Non-pigmented ciliary epithelial cell (primary cell): ENCODE measurements around the gene PSMD6.

Experiments used
- DNase-seq: peaks from one replicate; pipeline ENCODE4 v3.0.0-alpha.2; 2010; ENCODE audit warnings: low read depth

Gene PSMD6

GRCh38 chr3:64023187-64023860 lies at the start of gene PSMD6:
Gene PSMD6, minus strand, starts transcription at chr3:64023494. Its CDS starts 75 bp downstream, at chr3:64023419.
- DNase-seq = no peak

DNA sequence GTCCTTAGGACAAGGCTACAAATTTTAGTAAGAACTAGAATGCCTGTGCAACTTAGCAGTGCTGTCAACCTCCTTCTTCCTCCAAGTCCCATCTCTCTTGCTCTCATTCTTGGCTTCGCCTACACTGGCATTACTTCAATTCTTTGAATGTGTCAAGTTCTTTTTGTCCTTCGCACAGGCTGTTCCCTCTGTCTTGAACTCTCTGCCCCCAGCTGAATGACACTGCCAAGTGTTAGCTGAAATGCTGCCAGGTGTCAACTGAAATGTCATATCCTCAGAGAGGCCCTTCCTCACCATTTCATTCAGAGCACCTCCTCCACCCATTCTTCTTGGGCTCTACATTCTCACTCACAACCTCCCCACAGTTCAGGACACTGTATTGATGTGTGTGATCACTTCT lies 48.8 kb upstream of the PSMD6 start:
- DNase-seq = no peak

DNA sequence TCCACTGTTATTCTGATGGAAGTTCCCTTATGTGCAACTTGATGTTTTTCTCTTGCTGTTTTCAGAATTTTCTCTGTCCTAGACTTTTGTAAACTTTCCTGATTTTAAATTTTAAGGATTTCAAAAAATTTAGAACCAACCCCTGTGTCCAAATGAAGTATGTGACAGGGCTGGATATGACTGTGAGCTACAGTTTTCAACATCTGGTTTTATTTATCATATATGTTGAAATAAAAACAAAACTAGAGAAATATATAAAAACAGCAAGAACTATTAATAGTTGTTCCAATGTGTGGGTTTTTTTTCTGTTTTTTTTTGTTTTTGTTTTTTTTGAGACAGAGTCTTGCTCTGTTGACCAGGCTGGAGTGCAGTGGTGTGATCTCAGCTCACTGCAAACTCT lies 47.4 kb upstream of the PSMD6 start:
- DNase-seq = no peak

- no peak for DNase-seq
These were observed 44.4 kb upstream of the PSMD6 start for GRCh38 chr3:64067506-64068346.

- no peak for DNase-seq
These were observed 41.5 kb upstream of the PSMD6 start for GRCh38 chr3:64064804-64065203.

DNA sequence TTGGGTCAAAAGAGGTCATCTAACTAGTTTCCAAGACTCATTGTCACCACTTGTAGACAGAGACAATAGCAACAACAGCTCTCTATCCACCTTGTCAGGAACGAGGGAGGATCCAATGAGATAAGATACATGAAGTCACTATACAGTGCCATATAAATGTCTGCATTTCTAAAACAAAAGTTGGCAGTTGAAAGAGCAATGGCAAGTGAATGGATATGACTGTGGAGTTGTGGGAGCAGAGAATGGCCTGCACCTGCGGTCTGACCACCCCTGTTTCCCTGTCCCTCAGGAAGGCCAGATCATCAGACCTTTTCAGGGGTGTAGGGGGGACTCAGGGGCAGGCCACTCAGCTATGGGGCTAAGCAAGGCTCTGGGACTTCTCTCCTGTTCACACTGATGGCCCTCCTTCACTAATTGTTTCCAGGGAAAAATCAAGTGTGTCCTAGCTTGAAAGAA lies 40.7 kb upstream of the PSMD6 start:
- no peak for DNase-seq

DNA sequence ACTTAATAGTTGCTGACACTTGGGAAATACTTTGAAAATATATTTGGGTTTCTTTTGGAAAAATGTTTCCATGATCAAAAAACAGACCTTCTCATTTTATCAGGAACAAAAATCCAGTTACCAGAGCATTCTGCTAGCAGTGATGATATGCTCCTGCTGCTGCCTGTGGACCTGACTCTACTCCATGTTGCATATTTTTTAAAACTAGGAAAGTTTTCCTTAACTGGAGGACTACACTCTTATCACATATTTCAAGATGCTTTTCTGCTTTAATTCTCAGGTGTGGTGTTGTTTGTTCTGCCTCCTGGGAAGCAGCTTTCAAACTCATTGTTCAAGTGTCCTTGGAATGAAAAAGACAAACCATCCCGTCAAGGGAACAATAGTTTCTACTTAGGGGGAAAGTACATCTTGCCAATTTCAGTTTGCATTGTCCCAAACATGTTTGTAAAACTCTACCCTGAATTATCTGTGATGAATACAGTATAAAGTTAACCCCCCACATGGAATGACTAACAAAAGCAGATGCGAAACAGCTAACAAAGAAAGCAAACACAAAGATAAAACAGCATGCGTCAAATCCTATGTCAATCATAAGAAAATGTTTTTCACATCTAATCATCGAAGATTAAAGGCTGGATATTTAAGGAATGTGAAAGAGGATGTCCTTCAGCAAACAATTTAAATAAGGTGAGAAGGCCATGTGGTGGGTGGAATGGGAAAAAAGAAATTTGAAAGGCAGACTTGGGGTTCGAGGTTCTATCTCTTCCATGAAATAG lies 40.1 kb upstream of the PSMD6 start:
- DNase-seq = no peak

DNA sequence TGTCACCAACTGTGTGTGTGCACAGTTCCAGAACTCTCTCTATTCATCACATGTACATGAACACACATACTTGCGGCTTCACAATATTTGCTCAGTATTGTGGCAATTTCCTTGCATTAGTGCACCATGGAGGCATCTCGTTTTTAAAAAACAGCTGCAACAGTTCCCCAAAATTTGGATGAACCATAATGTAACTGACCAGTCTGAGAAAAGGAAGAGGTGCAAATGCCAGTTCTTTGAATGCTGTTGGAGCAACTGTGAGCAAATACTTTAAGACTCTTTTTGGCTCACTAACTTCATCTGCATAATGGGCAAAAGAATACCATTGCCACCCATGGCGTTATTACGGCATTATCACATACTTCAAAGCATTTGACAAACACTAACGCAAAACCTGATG lies 38.3 kb upstream of the PSMD6 start:
- no peak for DNase-seq

DNA sequence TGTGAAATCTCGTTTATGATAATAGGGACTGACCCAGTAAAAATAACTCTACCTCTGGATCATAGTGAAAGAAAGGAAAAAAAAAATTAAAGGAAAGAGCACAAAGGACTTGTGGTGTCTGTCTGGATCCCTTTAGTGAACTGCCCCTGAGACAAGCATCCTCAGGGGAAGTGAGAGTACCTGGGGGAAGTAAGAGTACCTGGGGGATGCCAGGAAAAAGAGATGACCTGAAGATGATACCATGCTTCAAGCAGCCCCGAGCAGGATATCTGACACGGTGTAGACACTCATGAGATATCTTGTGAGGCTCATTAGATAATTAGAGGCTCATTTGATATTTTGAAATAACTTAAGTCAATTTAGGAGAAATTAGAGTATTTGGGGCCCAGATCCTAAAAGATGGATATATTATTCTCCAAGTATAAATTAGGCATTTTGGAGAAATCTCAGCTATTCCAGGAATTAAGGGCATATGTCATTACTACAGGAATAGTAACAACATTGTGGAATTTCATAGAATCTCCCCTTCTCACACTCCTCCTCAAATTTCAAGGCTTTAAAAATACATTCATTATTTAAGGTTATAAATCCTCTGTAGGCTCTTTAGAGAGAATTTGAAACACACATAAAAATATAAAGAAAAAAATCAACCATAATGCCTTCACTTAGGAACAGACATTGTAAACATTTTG lies 36.3 kb upstream of the PSMD6 start:
- no peak for DNase-seq

DNA sequence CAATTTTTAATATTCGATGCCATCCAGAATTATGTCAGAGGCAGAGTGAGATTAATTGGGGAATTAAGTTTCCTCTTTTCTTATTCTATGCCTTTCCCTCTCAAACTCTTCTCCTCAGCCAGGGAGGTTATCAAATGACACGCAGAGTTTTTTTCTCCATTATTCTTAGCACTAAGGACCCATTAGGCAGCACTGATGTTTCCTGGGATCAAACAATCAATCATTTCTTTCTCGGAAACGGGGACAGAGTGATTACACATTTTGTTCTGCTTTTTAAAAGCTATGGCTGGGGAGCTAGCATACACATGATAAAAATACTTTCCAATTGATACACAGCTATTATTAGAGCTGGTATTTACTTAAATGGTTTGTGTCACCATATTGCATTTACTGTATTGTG lies 35.3 kb upstream of the PSMD6 start:
- no peak for DNase-seq

DNA sequence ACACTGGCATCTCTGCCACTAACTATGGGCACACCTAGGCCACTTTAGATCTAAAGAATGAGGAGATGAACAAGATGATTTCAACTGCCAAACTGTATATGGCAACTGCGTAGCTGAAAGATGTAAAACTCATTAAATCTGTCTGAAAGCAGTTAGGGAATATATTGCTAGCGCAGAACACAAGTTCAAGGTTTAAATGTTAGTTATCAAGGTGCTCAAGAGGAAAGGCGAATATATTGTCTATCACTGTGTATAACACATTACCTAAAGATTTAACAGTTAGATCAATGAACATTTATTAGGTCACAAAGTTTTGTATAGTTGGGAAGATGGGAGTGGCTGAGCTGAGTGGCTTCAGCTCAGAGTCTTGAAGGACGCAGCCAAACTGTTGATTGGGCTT lies 33.9 kb upstream of the PSMD6 start:
- no peak for DNase-seq

- DNase-seq = no peak
These were observed 33.4 kb upstream of the PSMD6 start for GRCh38 chr3:64056606-64057180.

- DNase-seq = no peak
These were observed 31.8 kb upstream of the PSMD6 start for GRCh38 chr3:64055076-64055475.

- DNase-seq = no peak
These were observed 31.2 kb upstream of the PSMD6 start for GRCh38 chr3:64054488-64054887.

DNA sequence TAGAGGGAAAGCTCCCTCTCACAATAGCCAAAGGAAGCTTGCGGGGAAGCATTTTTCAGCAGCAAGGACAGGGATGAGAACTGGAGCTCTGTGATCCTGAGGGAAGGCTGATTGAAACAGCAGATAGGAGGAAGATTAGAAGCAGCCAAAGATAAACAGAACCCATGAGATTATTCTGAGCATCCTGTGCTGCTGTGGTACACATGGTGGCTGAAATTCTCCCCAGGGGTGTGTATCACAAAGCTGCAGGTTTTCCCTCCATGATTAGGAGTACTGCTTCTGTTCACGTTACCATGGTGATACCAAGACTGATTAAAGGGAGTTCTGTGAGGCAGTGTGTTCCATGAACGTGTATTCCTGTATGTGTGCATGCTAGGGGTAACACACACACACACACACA lies 30.3 kb upstream of the PSMD6 start:
- no peak for DNase-seq

DNA sequence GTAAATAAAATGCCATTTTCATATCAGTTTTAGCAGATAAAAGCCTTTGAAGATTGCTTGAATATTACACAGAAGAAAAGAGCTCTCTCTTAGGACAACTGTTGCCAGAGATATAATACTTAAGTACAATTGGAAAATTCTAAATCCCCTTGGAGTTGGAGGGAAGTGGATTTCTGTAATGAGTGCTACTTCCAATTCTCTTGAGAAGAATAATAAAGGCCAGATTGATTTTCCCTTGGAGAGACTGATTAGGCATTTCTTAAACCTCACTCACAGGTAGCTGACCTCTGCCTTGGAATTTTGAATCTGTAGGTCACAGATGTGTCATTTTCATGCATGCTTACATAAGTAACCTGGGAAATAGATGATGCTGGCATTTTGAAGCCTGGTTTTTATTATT lies 29.8 kb upstream of the PSMD6 start:
- no peak for DNase-seq

GRCh38 chr3:64049832-64050231 lies 26.5 kb upstream of the PSMD6 start:
- DNase-seq = no peak

DNA sequence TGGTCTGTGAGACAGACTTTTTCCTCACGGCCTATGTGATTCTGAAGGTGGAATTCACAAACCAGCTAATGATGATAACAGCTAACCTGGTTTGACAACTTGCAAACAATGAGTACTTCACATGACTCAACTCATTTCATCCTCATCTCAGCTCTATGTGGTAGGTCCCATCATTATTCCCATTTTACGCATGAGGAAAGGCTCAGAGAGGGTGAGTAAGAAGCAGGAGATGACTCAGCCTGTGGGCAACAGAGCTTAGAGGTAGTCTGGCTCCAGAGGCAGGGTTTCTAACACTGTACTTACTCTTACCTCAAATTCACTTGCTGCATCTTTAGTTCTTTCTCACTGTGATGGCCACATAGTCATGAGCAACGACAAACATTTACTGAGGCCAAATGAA lies 25.8 kb upstream of the PSMD6 start:
- no peak for DNase-seq

DNA sequence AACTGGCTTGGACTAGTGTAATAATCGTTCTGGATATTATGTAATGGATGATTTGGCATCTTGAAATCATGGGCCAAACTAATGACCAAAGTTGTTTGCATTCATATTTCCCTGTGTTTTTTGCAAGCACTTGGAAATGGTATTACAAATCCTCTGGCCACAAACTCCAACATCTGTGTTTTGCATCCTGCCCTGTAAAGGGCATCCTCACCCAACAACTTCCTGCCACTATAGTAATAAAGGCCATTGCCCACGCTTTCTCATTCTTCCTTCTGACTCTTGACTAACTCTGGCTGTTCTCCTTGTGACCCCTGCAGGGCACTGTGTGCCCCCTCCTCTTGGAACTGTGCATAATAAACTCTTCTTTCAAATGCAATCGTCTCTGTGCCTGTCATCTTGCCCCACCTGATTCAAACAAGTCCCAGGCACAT lies 25.4 kb upstream of the PSMD6 start:
- no peak for DNase-seq

- no peak for DNase-seq
These were observed 24.5 kb upstream of the PSMD6 start for GRCh38 chr3:64047787-64048186.

DNA sequence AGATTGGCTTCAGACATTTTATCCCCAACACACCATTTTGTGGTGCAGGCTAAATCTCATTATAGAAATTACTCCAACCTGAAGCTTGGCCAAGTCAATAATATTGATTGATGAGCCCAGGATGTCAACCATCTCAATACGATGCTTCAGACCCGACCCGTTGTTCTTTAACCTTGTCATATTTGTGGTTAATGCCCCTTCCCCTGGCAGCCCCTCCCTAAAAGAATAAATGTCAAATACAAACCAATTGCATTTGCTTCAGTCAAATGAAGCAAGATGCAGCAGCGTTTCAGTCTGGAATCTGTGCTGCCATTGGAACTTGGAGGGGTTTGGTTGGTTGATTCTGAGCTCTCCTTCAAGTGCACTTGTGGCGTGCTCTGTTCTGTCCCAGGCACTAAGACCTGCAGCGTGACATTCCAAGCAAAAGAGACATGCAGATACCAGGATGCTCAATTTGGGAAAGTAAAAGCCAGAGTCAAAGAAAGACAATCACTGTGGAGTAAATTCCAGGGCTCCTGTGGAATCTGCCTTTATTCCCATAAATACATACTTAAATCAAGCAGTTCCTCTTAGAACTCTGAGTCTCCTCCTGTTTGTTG lies 23.8 kb upstream of the PSMD6 start:
- DNase-seq = no peak
